K562 (cell line): ENCODE measurements around the gene TMEM179. TPM values are rescaled to one million over a fixed set of nuclear protein-coding genes. Genes with fewer than 3 reads are reported as not detected.
A peak's percentile ranks its signal among the peaks of the same experiment; 100 is the strongest.

Experiments
- KDM4B ChIP-seq, 2 experiments: fragments of 450-650 bp in 1 of 2; sonication (generic) in 1 of 2; IDR thresholded peaks; 2 replicates each; pipeline ENCODE4 v1.6.1; 2016 to 2017; ENCODE audit warnings: borderline replicate concordance in 2 of 2, antibody characterized with exemption in 1 of 2, low read depth in 1 of 2, mild to moderate bottlenecking in 1 of 2
- MYC ChIP-seq, 2 experiments: fragments of 250-450 bp in 1 of 2; sonication (Bioruptor Pico) in 1 of 2; IDR thresholded peaks; 2 replicates each; pipeline versions ENCODE4 v1.5.1 to v1.6.1; 2012 to 2021; ENCODE audit warnings: low read depth in 2 of 2, borderline replicate concordance in 1 of 2, improper control_type of control experiment in 1 of 2, low read length in 1 of 2, mild to moderate bottlenecking in 1 of 2, moderate library complexity in 1 of 2
- NRF1 ChIP-seq, 2 experiments: fragments of 450-650 bp; IDR thresholded peaks in 1 of 2; conservative IDR thresholded peaks in 1 of 2; 2 replicates each; pipeline ENCODE4 v1.6.1; 2014; ENCODE audit warnings: mild to moderate bottlenecking in 2 of 2
- SMC3 ChIP-seq: conservative IDR thresholded peaks from 2 replicates; pipeline ENCODE4 v1.6.1; 2011; ENCODE audit warnings: low read depth, low read length, improper control_type of control experiment; ENCODE audit not compliant: insufficient read depth
- SPI1 ChIP-seq: IDR thresholded peaks from 2 replicates; pipeline ENCODE4 v1.6.1; 2011; ENCODE audit warnings: low read depth, low read length, control low read depth, borderline replicate concordance
- ZNF644 ChIP-seq: fragments of 200-800 bp; sonication (Bioruptor generic); IDR thresholded peaks from 2 replicates; pipeline ENCODE4 v1.6.1; 2016; ENCODE audit warnings: low read depth, missing genetic modification characterization, missing compliant biosample characterization
- polyA plus RNA-seq, 8 experiments: library from polyadenylated mRNA; depleted of rRNA in 4 of 8; stranded (reverse) in 5 of 8; unstranded in 3 of 8; fragments of >200 nt; fragmentation: Nextera tagmentation in 2 of 8; fragmentation: Illumina TruSeq in 1 of 8; extraction: Ambion mirVana in 2 of 8; extraction: Trizol in 1 of 8; gene quantifications; 2 replicates each; pipeline versions ENCODE4 v1.2.1 to v1.2.3, GENCODE V29; 2011 to 2014; ENCODE audit warnings: inconsistent platforms in 1 of 8, missing spikeins in 1 of 8
- total RNA-seq, 7 experiments: library from RNA; depleted of rRNA in 6 of 7; stranded (reverse); fragments of >200 nt in 6 of 7; fragmentation: Illumina TruSeq in 2 of 7; extraction: Trizol in 2 of 7; gene quantifications; 2 replicates each; pipeline versions ENCODE4 v1.2.1 to v1.2.3, GENCODE V29; 2011 to 2021; ENCODE audit warnings: low replicate concordance in 1 of 7
- TF ChIP-seq, protein P1 (sequence below): fragments of 250-450 bp; sonication (Bioruptor Pico); IDR thresholded peaks from 2 replicates; pipeline ENCODE4 v1.4.0; 2020
- TF ChIP-seq, protein P2 (sequence below): fragments of 450-650 bp; IDR thresholded peaks from 2 replicates; pipeline ENCODE4 v1.6.1; 2016; ENCODE audit warnings: mild to moderate bottlenecking, moderate library complexity
- TF ChIP-seq, protein P3 (sequence below): fragments of 200-800 bp; sonication (Bioruptor generic); IDR thresholded peaks from 2 replicates; pipeline ENCODE4 v1.6.1; 2017; ENCODE audit warnings: missing genetic modification characterization, missing compliant biosample characterization
- TF ChIP-seq, protein P4 (sequence below): fragments of 450-650 bp; IDR thresholded peaks from 2 replicates; pipeline ENCODE4 v1.6.1; 2017; ENCODE audit warnings: antibody characterized with exemption

TMEM179 gene
- total and polyA plus RNA-seq, 9 of the 15 experiments (the other 6 are each of a cell fraction or from before 2014, with no cell fraction given), result not detected

DNA sequence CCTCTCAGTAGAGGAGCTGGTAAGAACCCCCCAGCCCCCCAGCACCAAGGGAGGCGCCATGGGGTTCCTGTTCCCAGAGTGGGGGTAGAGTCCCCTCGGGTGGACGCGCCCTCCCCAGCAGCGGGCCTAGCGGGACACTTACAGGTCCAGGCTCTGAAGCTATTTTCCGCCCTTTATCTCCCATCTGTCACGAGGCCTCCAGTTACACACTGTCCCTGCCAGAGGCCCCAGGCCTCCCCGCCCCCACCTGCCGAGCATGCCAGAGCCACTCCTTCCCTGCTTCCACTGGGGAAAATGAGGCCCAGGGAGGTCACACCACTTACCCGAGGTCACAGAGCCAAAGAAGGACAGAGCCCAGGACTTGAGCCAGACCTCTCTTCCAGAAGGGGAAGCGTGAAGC, 21.9 kb downstream of the TMEM179 start (continued):
- TF ChIP-seq, protein P1, sequence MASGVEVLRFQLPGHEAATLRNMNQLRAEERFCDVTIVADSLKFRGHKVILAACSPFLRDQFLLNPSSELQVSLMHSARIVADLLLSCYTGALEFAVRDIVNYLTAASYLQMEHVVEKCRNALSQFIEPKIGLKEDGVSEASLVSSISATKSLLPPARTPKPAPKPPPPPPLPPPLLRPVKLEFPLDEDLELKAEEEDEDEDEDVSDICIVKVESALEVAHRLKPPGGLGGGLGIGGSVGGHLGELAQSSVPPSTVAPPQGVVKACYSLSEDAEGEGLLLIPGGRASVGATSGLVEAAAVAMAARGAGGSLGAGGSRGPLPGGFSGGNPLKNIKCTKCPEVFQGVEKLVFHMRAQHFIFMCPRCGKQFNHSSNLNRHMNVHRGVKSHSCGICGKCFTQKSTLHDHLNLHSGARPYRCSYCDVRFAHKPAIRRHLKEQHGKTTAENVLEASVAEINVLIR (CRISPR knock-in tag), result no peak
- TF ChIP-seq NRF1 (conservative IDR thresholded peaks at IDR 0.05 in 1 of 2, IDR thresholded peaks at IDR 0.05 in 1 of 2) (peak in 1 of 2 experiments; percentile 19; a peak in 1 of 4 replicates), SPI1 (no peak), KDM4B (IDR thresholded peaks at IDR 0.05; ENCODE audit: borderline replicate concordance in 2 of 2, low read depth in 1 of 2) (no peak), SMC3 (no peak), MYC (IDR thresholded peaks at IDR 0.05; ENCODE audit: low read depth, low read length) (peak; percentile 63), MYC (CRISPR knock-in tag; IDR thresholded peaks at IDR 0.05; ENCODE audit: borderline replicate concordance, low read depth) (no peak), ZNF644 (tag) (0 out of 2 replicates have a peak, but pooled peaks have one; percentile 27)
- TF ChIP-seq, protein P2, sequence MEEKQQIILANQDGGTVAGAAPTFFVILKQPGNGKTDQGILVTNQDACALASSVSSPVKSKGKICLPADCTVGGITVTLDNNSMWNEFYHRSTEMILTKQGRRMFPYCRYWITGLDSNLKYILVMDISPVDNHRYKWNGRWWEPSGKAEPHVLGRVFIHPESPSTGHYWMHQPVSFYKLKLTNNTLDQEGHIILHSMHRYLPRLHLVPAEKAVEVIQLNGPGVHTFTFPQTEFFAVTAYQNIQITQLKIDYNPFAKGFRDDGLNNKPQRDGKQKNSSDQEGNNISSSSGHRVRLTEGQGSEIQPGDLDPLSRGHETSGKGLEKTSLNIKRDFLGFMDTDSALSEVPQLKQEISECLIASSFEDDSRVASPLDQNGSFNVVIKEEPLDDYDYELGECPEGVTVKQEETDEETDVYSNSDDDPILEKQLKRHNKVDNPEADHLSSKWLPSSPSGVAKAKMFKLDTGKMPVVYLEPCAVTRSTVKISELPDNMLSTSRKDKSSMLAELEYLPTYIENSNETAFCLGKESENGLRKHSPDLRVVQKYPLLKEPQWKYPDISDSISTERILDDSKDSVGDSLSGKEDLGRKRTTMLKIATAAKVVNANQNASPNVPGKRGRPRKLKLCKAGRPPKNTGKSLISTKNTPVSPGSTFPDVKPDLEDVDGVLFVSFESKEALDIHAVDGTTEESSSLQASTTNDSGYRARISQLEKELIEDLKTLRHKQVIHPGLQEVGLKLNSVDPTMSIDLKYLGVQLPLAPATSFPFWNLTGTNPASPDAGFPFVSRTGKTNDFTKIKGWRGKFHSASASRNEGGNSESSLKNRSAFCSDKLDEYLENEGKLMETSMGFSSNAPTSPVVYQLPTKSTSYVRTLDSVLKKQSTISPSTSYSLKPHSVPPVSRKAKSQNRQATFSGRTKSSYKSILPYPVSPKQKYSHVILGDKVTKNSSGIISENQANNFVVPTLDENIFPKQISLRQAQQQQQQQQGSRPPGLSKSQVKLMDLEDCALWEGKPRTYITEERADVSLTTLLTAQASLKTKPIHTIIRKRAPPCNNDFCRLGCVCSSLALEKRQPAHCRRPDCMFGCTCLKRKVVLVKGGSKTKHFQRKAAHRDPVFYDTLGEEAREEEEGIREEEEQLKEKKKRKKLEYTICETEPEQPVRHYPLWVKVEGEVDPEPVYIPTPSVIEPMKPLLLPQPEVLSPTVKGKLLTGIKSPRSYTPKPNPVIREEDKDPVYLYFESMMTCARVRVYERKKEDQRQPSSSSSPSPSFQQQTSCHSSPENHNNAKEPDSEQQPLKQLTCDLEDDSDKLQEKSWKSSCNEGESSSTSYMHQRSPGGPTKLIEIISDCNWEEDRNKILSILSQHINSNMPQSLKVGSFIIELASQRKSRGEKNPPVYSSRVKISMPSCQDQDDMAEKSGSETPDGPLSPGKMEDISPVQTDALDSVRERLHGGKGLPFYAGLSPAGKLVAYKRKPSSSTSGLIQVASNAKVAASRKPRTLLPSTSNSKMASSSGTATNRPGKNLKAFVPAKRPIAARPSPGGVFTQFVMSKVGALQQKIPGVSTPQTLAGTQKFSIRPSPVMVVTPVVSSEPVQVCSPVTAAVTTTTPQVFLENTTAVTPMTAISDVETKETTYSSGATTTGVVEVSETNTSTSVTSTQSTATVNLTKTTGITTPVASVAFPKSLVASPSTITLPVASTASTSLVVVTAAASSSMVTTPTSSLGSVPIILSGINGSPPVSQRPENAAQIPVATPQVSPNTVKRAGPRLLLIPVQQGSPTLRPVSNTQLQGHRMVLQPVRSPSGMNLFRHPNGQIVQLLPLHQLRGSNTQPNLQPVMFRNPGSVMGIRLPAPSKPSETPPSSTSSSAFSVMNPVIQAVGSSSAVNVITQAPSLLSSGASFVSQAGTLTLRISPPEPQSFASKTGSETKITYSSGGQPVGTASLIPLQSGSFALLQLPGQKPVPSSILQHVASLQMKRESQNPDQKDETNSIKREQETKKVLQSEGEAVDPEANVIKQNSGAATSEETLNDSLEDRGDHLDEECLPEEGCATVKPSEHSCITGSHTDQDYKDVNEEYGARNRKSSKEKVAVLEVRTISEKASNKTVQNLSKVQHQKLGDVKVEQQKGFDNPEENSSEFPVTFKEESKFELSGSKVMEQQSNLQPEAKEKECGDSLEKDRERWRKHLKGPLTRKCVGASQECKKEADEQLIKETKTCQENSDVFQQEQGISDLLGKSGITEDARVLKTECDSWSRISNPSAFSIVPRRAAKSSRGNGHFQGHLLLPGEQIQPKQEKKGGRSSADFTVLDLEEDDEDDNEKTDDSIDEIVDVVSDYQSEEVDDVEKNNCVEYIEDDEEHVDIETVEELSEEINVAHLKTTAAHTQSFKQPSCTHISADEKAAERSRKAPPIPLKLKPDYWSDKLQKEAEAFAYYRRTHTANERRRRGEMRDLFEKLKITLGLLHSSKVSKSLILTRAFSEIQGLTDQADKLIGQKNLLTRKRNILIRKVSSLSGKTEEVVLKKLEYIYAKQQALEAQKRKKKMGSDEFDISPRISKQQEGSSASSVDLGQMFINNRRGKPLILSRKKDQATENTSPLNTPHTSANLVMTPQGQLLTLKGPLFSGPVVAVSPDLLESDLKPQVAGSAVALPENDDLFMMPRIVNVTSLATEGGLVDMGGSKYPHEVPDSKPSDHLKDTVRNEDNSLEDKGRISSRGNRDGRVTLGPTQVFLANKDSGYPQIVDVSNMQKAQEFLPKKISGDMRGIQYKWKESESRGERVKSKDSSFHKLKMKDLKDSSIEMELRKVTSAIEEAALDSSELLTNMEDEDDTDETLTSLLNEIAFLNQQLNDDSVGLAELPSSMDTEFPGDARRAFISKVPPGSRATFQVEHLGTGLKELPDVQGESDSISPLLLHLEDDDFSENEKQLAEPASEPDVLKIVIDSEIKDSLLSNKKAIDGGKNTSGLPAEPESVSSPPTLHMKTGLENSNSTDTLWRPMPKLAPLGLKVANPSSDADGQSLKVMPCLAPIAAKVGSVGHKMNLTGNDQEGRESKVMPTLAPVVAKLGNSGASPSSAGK, result peak; percentile 81
- TF ChIP-seq, protein P3, sequence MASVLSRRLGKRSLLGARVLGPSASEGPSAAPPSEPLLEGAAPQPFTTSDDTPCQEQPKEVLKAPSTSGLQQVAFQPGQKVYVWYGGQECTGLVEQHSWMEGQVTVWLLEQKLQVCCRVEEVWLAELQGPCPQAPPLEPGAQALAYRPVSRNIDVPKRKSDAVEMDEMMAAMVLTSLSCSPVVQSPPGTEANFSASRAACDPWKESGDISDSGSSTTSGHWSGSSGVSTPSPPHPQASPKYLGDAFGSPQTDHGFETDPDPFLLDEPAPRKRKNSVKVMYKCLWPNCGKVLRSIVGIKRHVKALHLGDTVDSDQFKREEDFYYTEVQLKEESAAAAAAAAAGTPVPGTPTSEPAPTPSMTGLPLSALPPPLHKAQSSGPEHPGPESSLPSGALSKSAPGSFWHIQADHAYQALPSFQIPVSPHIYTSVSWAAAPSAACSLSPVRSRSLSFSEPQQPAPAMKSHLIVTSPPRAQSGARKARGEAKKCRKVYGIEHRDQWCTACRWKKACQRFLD (CRISPR knock-in tag), result no peak
- TF ChIP-seq, protein P4, sequence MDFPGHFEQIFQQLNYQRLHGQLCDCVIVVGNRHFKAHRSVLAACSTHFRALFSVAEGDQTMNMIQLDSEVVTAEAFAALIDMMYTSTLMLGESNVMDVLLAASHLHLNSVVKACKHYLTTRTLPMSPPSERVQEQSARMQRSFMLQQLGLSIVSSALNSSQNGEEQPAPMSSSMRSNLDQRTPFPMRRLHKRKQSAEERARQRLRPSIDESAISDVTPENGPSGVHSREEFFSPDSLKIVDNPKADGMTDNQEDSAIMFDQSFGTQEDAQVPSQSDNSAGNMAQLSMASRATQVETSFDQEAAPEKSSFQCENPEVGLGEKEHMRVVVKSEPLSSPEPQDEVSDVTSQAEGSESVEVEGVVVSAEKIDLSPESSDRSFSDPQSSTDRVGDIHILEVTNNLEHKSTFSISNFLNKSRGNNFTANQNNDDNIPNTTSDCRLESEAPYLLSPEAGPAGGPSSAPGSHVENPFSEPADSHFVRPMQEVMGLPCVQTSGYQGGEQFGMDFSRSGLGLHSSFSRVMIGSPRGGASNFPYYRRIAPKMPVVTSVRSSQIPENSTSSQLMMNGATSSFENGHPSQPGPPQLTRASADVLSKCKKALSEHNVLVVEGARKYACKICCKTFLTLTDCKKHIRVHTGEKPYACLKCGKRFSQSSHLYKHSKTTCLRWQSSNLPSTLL, result no peak
